Measurements from ENCODE around the gene GOT2. TPM values are rescaled to one million over a fixed set of nuclear protein-coding genes. Genes with fewer than 3 reads are reported as not detected.

Gene GOT2
- total RNA-seq, 1 donor from 2014 or later = 59.2 TPM

DNA sequence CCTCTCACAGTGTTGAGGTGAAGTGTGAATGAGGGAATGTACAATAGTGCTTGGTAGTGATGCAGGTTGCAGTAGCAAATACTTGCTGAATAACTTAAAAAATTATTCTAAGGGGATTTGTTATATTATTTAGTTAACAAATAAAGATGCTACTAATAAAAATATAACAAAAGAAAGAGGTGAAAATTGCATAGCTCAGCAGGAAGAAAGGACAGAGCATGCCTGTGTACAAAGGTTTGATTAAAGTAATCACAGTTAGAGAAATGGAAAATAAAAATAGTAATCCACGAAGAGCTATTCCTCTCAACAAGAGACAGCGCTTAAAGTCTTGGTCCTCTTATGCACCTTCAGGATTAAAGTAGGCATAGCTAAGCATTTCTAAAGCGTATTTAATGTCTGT, 11.0 kb downstream of the GOT2 start:
- H3K4me3 Mint-ChIP-seq = no peak overlapping the region
- DNase-seq (no peak), ATAC-seq (ENCODE audit: low read depth) (no peak)
- CTCF ChIA-PET = interaction anchor here (1.4 kb wide), 1 partner anchor 33 kb away, joined by 4 read pairs; no protein-coding TSS in a partner anchor
- intact Hi-C loops (cut with micrococcal nuclease) = no loop called here
- H3K27ac Mint-ChIP-seq = no peak overlapping the region
- no peaks in the 10 kb centered on the region for H3K27me3 Mint-ChIP-seq
- POLR2A ChIA-PET = no interaction called here
- H3K9me3 Mint-ChIP-seq = no peaks in the 10 kb centered on the region
- H3K4me1 Mint-ChIP-seq = no peaks in the 10 kb centered on the region
- H3K36me3 Mint-ChIP-seq (ENCODE audit: low read depth) = peaks cover 50% of the 10 kb centered on the region
- TF ChIP-seq, protein P1, sequence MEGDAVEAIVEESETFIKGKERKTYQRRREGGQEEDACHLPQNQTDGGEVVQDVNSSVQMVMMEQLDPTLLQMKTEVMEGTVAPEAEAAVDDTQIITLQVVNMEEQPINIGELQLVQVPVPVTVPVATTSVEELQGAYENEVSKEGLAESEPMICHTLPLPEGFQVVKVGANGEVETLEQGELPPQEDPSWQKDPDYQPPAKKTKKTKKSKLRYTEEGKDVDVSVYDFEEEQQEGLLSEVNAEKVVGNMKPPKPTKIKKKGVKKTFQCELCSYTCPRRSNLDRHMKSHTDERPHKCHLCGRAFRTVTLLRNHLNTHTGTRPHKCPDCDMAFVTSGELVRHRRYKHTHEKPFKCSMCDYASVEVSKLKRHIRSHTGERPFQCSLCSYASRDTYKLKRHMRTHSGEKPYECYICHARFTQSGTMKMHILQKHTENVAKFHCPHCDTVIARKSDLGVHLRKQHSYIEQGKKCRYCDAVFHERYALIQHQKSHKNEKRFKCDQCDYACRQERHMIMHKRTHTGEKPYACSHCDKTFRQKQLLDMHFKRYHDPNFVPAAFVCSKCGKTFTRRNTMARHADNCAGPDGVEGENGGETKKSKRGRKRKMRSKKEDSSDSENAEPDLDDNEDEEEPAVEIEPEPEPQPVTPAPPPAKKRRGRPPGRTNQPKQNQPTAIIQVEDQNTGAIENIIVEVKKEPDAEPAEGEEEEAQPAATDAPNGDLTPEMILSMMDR (IDR thresholded peaks at IDR 0.05) = no peak

- Mint-ChIP-seq H3K27me3 (no peaks in the 10 kb centered on the region), H3K4me1 (no peaks in the 10 kb centered on the region), H3K27ac (no peak overlapping the region), H3K4me3 (no peak overlapping the region), H3K9me3 (no peaks in the 10 kb centered on the region), H3K36me3 (ENCODE audit: low read depth) (peaks cover 77% of the 10 kb centered on the region)
- POLR2A ChIA-PET = no interaction called here
- intact Hi-C loops (cut with micrococcal nuclease) = no loop called here
- DNase-seq = no peak
- CTCF ChIA-PET = no interaction called here
- TF ChIP-seq, protein P1 (IDR thresholded peaks at IDR 0.05) = no peak
- no peak for ATAC-seq (ENCODE audit: low read depth)
Observed at GRCh38 chr16:58717994-58718393, 16.1 kb downstream of the GOT2 start.

DNA sequence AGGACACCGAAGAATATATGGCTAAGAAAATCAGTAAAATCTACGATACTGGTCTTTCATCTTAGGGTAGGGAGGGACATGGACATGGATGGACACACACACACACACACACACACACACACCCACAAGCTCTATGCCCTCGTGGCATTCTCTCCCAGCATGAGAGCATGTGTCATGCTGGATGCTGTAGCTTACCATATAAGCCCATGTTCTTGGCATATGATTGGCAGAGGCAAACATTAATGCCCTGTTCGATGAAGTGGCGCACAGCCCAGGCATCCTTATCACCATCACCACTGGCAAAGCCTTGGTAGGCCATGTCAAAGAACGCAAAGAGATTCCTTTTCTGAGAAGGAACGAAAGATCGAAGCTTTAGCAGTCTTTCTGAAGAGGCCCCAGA, 17.6 kb downstream of the GOT2 start:
- H3K9me3 Mint-ChIP-seq = no peaks in the 10 kb centered on the region
- H3K27ac Mint-ChIP-seq = no peak overlapping the region
- ChIA-PET CTCF (no interaction called here), POLR2A (no interaction called here)
- TF ChIP-seq, protein P1 (IDR thresholded peaks at IDR 0.05) = no peak
- intact Hi-C loops (cut with micrococcal nuclease) = no loop called here
- no peaks in the 10 kb centered on the region for H3K4me1 Mint-ChIP-seq
- no peaks in the 10 kb centered on the region for H3K27me3 Mint-ChIP-seq
- DNase-seq = no peak
- peaks cover 78% of the 10 kb centered on the region for H3K36me3 Mint-ChIP-seq (ENCODE audit: low read depth)
- H3K4me3 Mint-ChIP-seq = no peak overlapping the region
- ATAC-seq (ENCODE audit: low read depth) = no peak

GRCh38 chr16:58713742-58714141, 20.4 kb downstream of the GOT2 start:
- H3K36me3 Mint-ChIP-seq (ENCODE audit: low read depth) = peaks cover 69% of the 10 kb centered on the region
- peaks cover 5% of the 10 kb centered on the region for H3K4me1 Mint-ChIP-seq
- ATAC-seq (ENCODE audit: low read depth) = no peak
- TF ChIP-seq, protein P1 (IDR thresholded peaks at IDR 0.05) = no peak
- H3K27ac Mint-ChIP-seq = no peak overlapping the region
- no peak for DNase-seq
- no peaks in the 10 kb centered on the region for H3K27me3 Mint-ChIP-seq
- CTCF ChIA-PET = no interaction called here
- intact Hi-C loops (cut with micrococcal nuclease) = no loop called here
- no peak overlapping the region for H3K4me3 Mint-ChIP-seq
- no peaks in the 10 kb centered on the region for H3K9me3 Mint-ChIP-seq
- POLR2A ChIA-PET = no interaction called here

DNA sequence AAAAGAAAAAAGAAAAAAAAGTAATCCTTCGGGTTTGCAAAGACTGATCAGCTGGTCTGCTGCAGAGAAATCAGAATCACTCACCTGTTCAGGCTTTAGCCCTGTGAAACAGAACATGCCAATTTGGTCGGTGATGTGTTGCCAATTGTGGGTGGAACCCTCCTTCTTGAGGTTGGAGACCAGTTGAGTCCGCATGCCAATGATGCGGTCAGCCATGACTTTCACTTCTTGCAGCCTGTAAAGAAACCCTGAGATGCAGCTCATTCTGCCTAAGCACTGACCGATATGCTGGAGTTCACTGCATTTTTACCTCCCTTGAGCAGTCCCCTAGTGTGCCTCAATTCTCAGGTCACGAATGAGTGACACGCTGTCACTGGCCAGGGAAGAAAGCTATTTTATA, 24.8 kb downstream of the GOT2 start:
- H3K4me1 Mint-ChIP-seq = peaks cover 5% of the 10 kb centered on the region
- ChIA-PET CTCF (interaction anchor here (1.4 kb wide), 1 partner anchor 47 kb away, joined by 4 read pairs; no protein-coding TSS in a partner anchor), POLR2A (no interaction called here)
- H3K4me3 Mint-ChIP-seq = no peak overlapping the region
- H3K27ac Mint-ChIP-seq = peak overlapping the region; percentile 25
- H3K27me3 Mint-ChIP-seq = no peaks in the 10 kb centered on the region
- DNase-seq = no peak
- no peaks in the 10 kb centered on the region for H3K9me3 Mint-ChIP-seq
- intact Hi-C loops (cut with micrococcal nuclease) = no loop called here
- peak; percentile 47 for ATAC-seq (ENCODE audit: low read depth)
- TF ChIP-seq, protein P1 (IDR thresholded peaks at IDR 0.05) = no peak
- H3K36me3 Mint-ChIP-seq (ENCODE audit: low read depth) = peaks cover 55% of the 10 kb centered on the region
